Activated CD8-positive, alpha-beta memory T cell treated with anti-CD3 and anti-CD28 coated beads, Interleukin-2, amount 50 U/mL, for 48 hours (primary cell): Measurements from ENCODE around the gene GAS7.

Source experiments
- DNase-seq: peaks from one replicate; pipeline ENCODE4 v3.0.0-alpha.2; 2020

Gene GAS7

GRCh38 chr17:9973669-9974447, 224.5 kb downstream of the GAS7 start:
- no peak for DNase-seq

- no peak for DNase-seq
Observed at GRCh38 chr17:9971991-9972390, 226.4 kb downstream of the GAS7 start.

- no peak for DNase-seq
Observed at GRCh38 chr17:9969301-9969935, 229.0 kb downstream of the GAS7 start.

- no peak for DNase-seq
Observed at GRCh38 chr17:9968881-9969280, 229.5 kb downstream of the GAS7 start.

- no peak for DNase-seq
Observed at GRCh38 chr17:9968008-9968407, 230.4 kb downstream of the GAS7 start.

- peak; percentile 75 for DNase-seq
Observed at GRCh38 chr17:9959377-9959981, 238.9 kb downstream of the GAS7 start.

GRCh38 chr17:9958586-9959281, 239.7 kb downstream of the GAS7 start:
- no peak for DNase-seq

GRCh38 chr17:9957244-9957643, 241.2 kb downstream of the GAS7 start:
- DNase-seq = no peak

GRCh38 chr17:9956474-9957131, 241.8 kb downstream of the GAS7 start:
- DNase-seq = no peak

GRCh38 chr17:9953492-9953891, 244.9 kb downstream of the GAS7 start:
- DNase-seq = no peak

- no peak for DNase-seq
Observed at GRCh38 chr17:9951803-9952202, 246.6 kb downstream of the GAS7 start.

GRCh38 chr17:9948928-9949327, 249.5 kb downstream of the GAS7 start:
- DNase-seq = no peak

GRCh38 chr17:9944704-9945103, 253.7 kb downstream of the GAS7 start:
- no peak for DNase-seq

GRCh38 chr17:9943343-9943742, 255.1 kb downstream of the GAS7 start:
- DNase-seq = no peak

- no peak for DNase-seq
Observed at GRCh38 chr17:9942885-9943284, 255.5 kb downstream of the GAS7 start.

- no peak for DNase-seq
Observed at GRCh38 chr17:9941305-9941704, 257.1 kb downstream of the GAS7 start.

- DNase-seq = no peak
Observed at GRCh38 chr17:9940841-9941240, 257.6 kb downstream of the GAS7 start.

GRCh38 chr17:9938764-9939163, 259.6 kb downstream of the GAS7 start:
- no peak for DNase-seq

- DNase-seq = no peak
Observed at GRCh38 chr17:9937901-9938300, 260.5 kb downstream of the GAS7 start.

- no peak for DNase-seq
Observed at GRCh38 chr17:9937241-9937761, 261.1 kb downstream of the GAS7 start.

GRCh38 chr17:9936095-9936494, 262.3 kb downstream of the GAS7 start:
- DNase-seq = no peak

- DNase-seq = no peak
Observed at GRCh38 chr17:9935408-9935807, 263.0 kb downstream of the GAS7 start.

- DNase-seq = no peak
Observed at GRCh38 chr17:9934331-9934730, 264.1 kb downstream of the GAS7 start.
